Trophoblast cell (in vitro differentiated cells and primary cell): ENCODE results near the gene NPDC1.
"Not testable (repeated sequence)": the region's sequence is repeated elsewhere in the genome, so short reads cannot be mapped to it uniquely, and the experiment has no call there.

Experiments used
- DNase-seq, 2 donors: peaks; one replicate each; pipeline ENCODE4 v3.0.0-alpha.2; 2016
- H2AFZ ChIP-seq: 2 replicates; pipeline ENCODE4 v1.6.1; 2013; ENCODE audit warnings: low read length, moderate library complexity, mild to moderate bottlenecking; ENCODE audit not compliant: insufficient read depth, poor library complexity
- H2AK5ac ChIP-seq: 2 replicates; pipeline ENCODE4 v1.6.1; 2013; ENCODE audit warnings: mild to moderate bottlenecking, low read length
- H2BK120ac ChIP-seq: 2 replicates; pipeline ENCODE4 v1.6.1; 2013; ENCODE audit warnings: low read length, mild to moderate bottlenecking, moderate library complexity; ENCODE audit not compliant: insufficient read depth, poor library complexity
- H2BK12ac ChIP-seq: 2 replicates; pipeline ENCODE4 v1.6.1; 2013; ENCODE audit warnings: mild to moderate bottlenecking, low read length, moderate library complexity
- H2BK5ac ChIP-seq: 2 replicates; pipeline ENCODE4 v1.6.1; 2013; ENCODE audit warnings: low read length, low read depth, moderate library complexity, mild to moderate bottlenecking; ENCODE audit not compliant: poor library complexity
- H3K14ac ChIP-seq: 2 replicates; pipeline ENCODE4 v1.6.1; 2013; ENCODE audit warnings: mild to moderate bottlenecking, low read length
- H3K18ac ChIP-seq: 2 replicates; pipeline ENCODE4 v1.6.1; 2013; ENCODE audit warnings: mild to moderate bottlenecking, low read length
- H3K23ac ChIP-seq: 2 replicates; pipeline ENCODE4 v1.6.1; 2013; ENCODE audit warnings: low read length
- H3K27ac ChIP-seq: 2 replicates; pipeline ENCODE4 v1.5.1; 2013; ENCODE audit warnings: low read depth, mild to moderate bottlenecking, inconsistent platforms, low read length, moderate library complexity
- H3K27me3 ChIP-seq: 2 replicates; pipeline ENCODE4 v1.6.1; 2013; ENCODE audit warnings: inconsistent platforms, mild to moderate bottlenecking, low read length, moderate library complexity; ENCODE audit not compliant: insufficient read depth
- H3K36me3 ChIP-seq, 2 experiments: 1 replicate in 1 of 2; 2 replicates in 1 of 2; pipeline ENCODE4 v1.6.1; 2013; ENCODE audit warnings: low read length in 2 of 2, mild to moderate bottlenecking in 2 of 2, moderate library complexity in 1 of 2; ENCODE audit not compliant: insufficient read depth in 2 of 2, control insufficient read depth in 1 of 2
- H3K4ac ChIP-seq: 2 replicates; pipeline ENCODE4 v1.6.1; 2013; ENCODE audit warnings: low read depth, mild to moderate bottlenecking, low read length, moderate library complexity
- H3K4me1 ChIP-seq, 2 experiments: 1 replicate in 1 of 2; 2 replicates in 1 of 2; pipeline ENCODE4 v1.6.1; 2013; ENCODE audit warnings: low read length in 2 of 2, mild to moderate bottlenecking in 2 of 2, moderate library complexity in 1 of 2; ENCODE audit not compliant: insufficient read depth in 2 of 2, control insufficient read depth in 1 of 2
- H3K4me2 ChIP-seq: 2 replicates; pipeline ENCODE4 v1.6.1; 2013; ENCODE audit warnings: inconsistent platforms, mild to moderate bottlenecking, low read length, moderate library complexity
- H3K4me3 ChIP-seq: 2 replicates; pipeline ENCODE4 v1.5.1; 2013; ENCODE audit warnings: mild to moderate bottlenecking, low read depth, low read length, inconsistent platforms
- H3K79me1 ChIP-seq: one replicate; pipeline ENCODE4 v1.6.1; 2013; ENCODE audit warnings: low read length
- H3K79me2 ChIP-seq: 2 replicates; pipeline ENCODE4 v1.6.1; 2013; ENCODE audit warnings: low read length, mild to moderate bottlenecking; ENCODE audit not compliant: control insufficient read depth, insufficient read depth, poor library complexity
- H3K9ac ChIP-seq: 2 replicates; pipeline ENCODE4 v1.6.1; 2013; ENCODE audit warnings: mild to moderate bottlenecking, low read length
- H3K9me3 ChIP-seq: 2 replicates; pipeline ENCODE4 v1.6.1; 2013; ENCODE audit warnings: low read depth, mild to moderate bottlenecking, control low read depth, inconsistent platforms, low read length; ENCODE audit not compliant: insufficient read depth
- H4K12ac ChIP-seq: 2 replicates; pipeline ENCODE4 v1.6.1; 2013; ENCODE audit warnings: low read depth, mild to moderate bottlenecking, low read length, moderate library complexity
- H4K8ac ChIP-seq: 2 replicates; pipeline ENCODE4 v1.6.1; 2013; ENCODE audit warnings: low read depth, mild to moderate bottlenecking, low read length, moderate library complexity
- H4K91ac ChIP-seq: one replicate; pipeline ENCODE4 v1.6.1; 2013; ENCODE audit warnings: low read depth, mild to moderate bottlenecking, low read length, moderate library complexity
- WGBS: extraction: QIAGEN DNeasy Blood & Tissue Kit; methylation state at CpG from one replicate; pipeline ENCODE4 v1.1.7; 2013; ENCODE audit warnings: missing lambda C conversion rate; ENCODE audit not compliant: insufficient read length, insufficient coverage; ENCODE audit errors: extremely low coverage; 5-methylcytosine and 5-hydroxymethylcytosine counted together

Gene NPDC1

GRCh38 chr9:137007108-137007815 lies 38.7 kb downstream of the NPDC1 start:
- no peaks in the 10 kb centered on the region for H3K36me3 ChIP-seq
- no peak overlapping the region for H3K9ac ChIP-seq
- no peak for DNase-seq
- no peaks in the 10 kb centered on the region for H3K79me2 ChIP-seq
- H3K14ac ChIP-seq = no peak overlapping the region
- no peaks in the 10 kb centered on the region for H3K27me3 ChIP-seq
- H3K79me1 ChIP-seq = no peaks in the 10 kb centered on the region
- H2BK12ac ChIP-seq = no peak overlapping the region
- H2BK120ac ChIP-seq = no peak overlapping the region
- no peak overlapping the region for H4K91ac ChIP-seq
- no peak overlapping the region for H3K23ac ChIP-seq
- H4K12ac ChIP-seq = no peak overlapping the region
- H2AK5ac ChIP-seq = no peak overlapping the region
- no peak overlapping the region for H3K27ac ChIP-seq
- no peak overlapping the region for H3K4me2 ChIP-seq
- no peak overlapping the region for H2AFZ ChIP-seq
- no peak overlapping the region for H4K8ac ChIP-seq
- peaks cover 4% of the 10 kb centered on the region for H3K9me3 ChIP-seq
- no peak overlapping the region for H3K18ac ChIP-seq
- no peaks in the 10 kb centered on the region for H3K4me1 ChIP-seq
- 100% methylated on average over 2 of the region's 30 CpGs for WGBS
- no peak overlapping the region for H3K4me3 ChIP-seq
- H2BK5ac ChIP-seq = no peak overlapping the region
- no peak overlapping the region for H3K4ac ChIP-seq

DNA sequence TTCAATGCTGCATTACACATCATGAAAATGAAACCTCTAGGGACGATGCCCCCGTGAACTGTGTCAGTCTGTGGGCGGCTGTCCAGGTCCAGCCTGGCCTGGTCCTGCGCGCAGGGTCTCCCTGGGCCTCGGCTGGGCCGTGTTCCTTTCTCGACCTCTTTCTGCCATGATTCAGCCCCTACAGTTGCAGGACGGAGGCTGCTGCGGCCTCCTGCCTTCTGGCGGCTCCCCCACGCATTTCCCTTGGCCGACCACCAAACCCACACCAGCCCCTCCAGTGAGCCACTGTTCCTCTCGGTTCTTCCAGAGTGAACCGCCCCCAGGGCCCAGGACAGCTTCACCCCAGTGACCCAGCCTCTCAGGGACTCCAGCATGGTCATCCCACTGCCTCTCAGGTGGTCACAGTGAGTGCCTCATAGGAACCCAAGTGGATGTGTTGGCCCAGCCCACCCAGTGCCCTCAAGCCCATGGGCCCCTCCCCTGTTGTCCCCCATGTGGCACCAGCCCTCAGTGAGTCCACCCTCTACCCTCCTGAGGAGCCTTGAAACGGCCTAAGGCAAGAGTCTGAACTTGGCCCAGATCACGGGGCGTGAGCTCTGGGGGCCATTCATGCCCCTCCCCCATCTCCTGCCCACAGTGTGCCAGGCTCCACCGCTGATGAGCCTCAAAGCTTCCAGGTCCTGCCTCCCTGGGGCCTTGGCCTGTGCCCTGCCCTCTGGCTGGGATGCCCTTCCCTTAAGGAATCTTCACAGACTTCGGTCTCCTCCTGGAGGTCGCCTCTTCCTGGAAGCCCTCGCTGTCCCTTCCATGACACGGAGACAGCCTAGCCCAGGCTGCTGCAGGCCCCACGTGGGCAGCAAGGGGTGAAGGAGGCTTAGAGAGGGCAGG lies 39.6 kb downstream of the NPDC1 start:
- peaks cover 4% of the 10 kb centered on the region for H3K9me3 ChIP-seq
- H3K4me2 ChIP-seq = no peak overlapping the region
- peak overlapping the region; percentile 9 for H3K4me3 ChIP-seq
- H3K4ac ChIP-seq = no peak overlapping the region
- no peak overlapping the region for H2AFZ ChIP-seq
- no peak overlapping the region for H4K8ac ChIP-seq
- no peaks in the 10 kb centered on the region for H3K4me1 ChIP-seq
- H3K18ac ChIP-seq = no peak overlapping the region
- no peak overlapping the region for H2BK120ac ChIP-seq
- no peak overlapping the region for H3K14ac ChIP-seq
- no peak overlapping the region for H4K12ac ChIP-seq
- no peak overlapping the region for H3K23ac ChIP-seq
- H3K36me3 ChIP-seq = no peaks in the 10 kb centered on the region
- no CpG with 5 or more reads among the region's 24 CpGs for WGBS
- no peak overlapping the region for H2AK5ac ChIP-seq
- H3K27me3 ChIP-seq = no peaks in the 10 kb centered on the region
- no peak overlapping the region for H2BK12ac ChIP-seq
- H3K9ac ChIP-seq = no peak overlapping the region
- no peaks in the 10 kb centered on the region for H3K79me2 ChIP-seq
- DNase-seq = no peak
- no peak overlapping the region for H4K91ac ChIP-seq
- H2BK5ac ChIP-seq = no peak overlapping the region
- no peak overlapping the region for H3K27ac ChIP-seq
- H3K79me1 ChIP-seq = no peaks in the 10 kb centered on the region

DNA sequence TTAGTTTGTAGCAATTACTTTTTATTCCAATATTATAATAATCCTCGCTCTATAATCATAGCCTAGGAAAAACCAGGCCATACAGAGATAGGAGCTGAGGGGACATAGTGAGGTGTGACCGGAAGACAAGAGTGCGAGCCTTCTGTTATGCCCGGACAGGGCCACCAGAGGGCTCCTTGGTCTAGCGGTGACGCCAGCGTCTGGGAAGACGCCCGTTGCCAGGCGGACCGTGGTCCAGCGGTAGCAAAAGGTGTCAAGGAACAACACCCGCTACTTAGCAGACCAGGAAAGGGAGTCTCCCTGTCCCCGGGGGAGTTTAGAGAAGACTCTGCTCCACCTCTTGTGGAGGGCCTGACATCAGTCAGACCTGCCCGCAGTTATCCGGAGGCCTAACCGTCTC lies 41.7 kb downstream of the NPDC1 start:
- no CpG with 5 or more reads among the region's 17 CpGs for WGBS
- not testable (repeated sequence) for H3K36me3 ChIP-seq

GRCh38 chr9:137002646-137003041 lies 43.3 kb downstream of the NPDC1 start:
- H3K9ac ChIP-seq = no peak overlapping the region
- no peak overlapping the region for H3K18ac ChIP-seq
- H2AFZ ChIP-seq = no peak overlapping the region
- H4K91ac ChIP-seq = no peak overlapping the region
- no peak overlapping the region for H3K14ac ChIP-seq
- peaks cover 15% of the 10 kb centered on the region for H3K79me1 ChIP-seq
- no peak overlapping the region for H3K4ac ChIP-seq
- peaks cover 7 to 15% of the 10 kb centered on the region in 2 experiments for H3K4me1 ChIP-seq
- H3K4me3 ChIP-seq = peak overlapping the region; percentile 47
- no peaks in the 10 kb centered on the region for H3K79me2 ChIP-seq
- H3K36me3 ChIP-seq = no peaks in the 10 kb centered on the region
- H4K12ac ChIP-seq = no peak overlapping the region
- H3K27ac ChIP-seq = no peak overlapping the region
- H3K9me3 ChIP-seq = peaks cover 4% of the 10 kb centered on the region
- no peaks in the 10 kb centered on the region for H3K27me3 ChIP-seq
- no peak overlapping the region for H2BK120ac ChIP-seq
- no CpG with 5 or more reads among the region's 10 CpGs for WGBS
- DNase-seq = peak in 1 of 2 donors; percentile 22
- no peak overlapping the region for H2BK12ac ChIP-seq
- H4K8ac ChIP-seq = no peak overlapping the region
- H3K23ac ChIP-seq = no peak overlapping the region
- no peak overlapping the region for H2BK5ac ChIP-seq
- H3K4me2 ChIP-seq = no peak overlapping the region
- H2AK5ac ChIP-seq = no peak overlapping the region

More for the DNA sequence above, 41.7 kb downstream of the NPDC1 start:
- H3K4ac ChIP-seq, H2BK120ac ChIP-seq, H3K4me2 ChIP-seq, H3K9ac ChIP-seq, H3K79me2 ChIP-seq, H2AK5ac ChIP-seq, H4K91ac ChIP-seq, H3K79me1 ChIP-seq, H2BK5ac ChIP-seq, H3K27ac ChIP-seq, H3K18ac ChIP-seq, H3K9me3 ChIP-seq, H2BK12ac ChIP-seq, H2AFZ ChIP-seq, H3K23ac ChIP-seq, H3K27me3 ChIP-seq, H4K8ac ChIP-seq, H3K4me3 ChIP-seq, DNase-seq, H4K12ac ChIP-seq, H3K4me1 ChIP-seq, H3K14ac ChIP-seq: not testable (repeated sequence)
